ENCODE measurements around the gene VASH2. TPM values are rescaled to one million over a fixed set of nuclear protein-coding genes. Genes with fewer than 3 reads are reported as not detected.

The VASH2 gene
- total RNA-seq, 2 donors from 2014 or later = 1.6 TPM; not detected in 1

DNA sequence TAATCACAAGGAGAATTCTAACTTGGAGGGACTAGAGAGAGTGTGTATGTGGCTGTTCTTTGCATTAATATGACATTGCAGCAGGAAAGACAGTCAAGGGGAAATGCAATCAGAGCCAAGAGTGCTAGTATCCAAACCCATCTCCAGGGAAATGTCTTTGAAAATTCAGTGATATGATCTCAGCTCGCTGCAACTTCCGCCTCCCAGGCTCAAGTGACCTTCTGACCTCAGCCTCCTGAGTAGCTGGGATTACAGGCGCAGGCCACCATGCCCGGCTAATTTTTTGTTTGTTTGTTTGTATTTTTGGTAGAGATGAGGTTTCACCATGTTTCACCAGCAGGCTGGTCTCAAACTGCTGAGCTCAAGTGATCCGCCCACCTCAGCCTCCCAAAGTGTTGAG, 16.3 kb downstream of the VASH2 start:
- WGBS, 2 donors = 76 to 84% methylated on average over 5 of the region's 5 CpGs
- no peak for DNase-seq

DNA sequence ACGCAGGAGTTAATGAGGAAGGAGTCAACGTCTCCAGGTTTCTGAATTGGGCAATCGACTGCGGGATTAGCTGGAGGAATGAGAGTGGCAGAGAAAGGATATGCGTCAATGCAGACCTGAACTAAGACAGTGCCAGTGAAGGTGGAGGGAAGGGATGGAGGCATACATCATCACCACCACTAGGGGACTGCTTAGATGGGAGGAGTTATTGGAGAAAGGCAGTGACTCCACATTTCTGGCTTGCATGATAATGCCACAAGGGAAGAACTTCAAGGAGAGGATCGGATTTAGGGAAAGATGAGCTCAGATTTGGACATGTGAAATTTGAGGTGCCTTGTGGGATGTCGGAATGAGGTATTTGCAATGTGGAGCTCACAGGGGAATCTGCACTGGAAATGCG, 17.5 kb downstream of the VASH2 start:
- no peak for TF ChIP-seq POLR2A (IDR thresholded peaks at IDR 0.05)
- peak in 6 of 7 experiments; percentile 25 to 49 (median 38) for TF ChIP-seq CTCF (IDR thresholded peaks at IDR 0.05)
- WGBS, 2 donors = 60% methylated on average over 8 of the region's 8 CpGs
- Histone ChIP-seq H3K9me3 (no peaks in the 10 kb centered on the region), H3K4me1 (no peaks in the 10 kb centered on the region), H3K36me3 (replicated peaks in 1 of 2; ENCODE audit: insufficient read depth in 1 of 2, low read depth in 2 of 2) (no peaks in the 10 kb centered on the region), H3K27me3 (no peaks in the 10 kb centered on the region), H3K4me3 (no peak overlapping the region), H3K27ac (no peak overlapping the region)
- DNase-seq = no peak
- no peak for ATAC-seq
- intact Hi-C loops (cut with DNase I) = no loop called here

More for the DNA sequence above, 16.3 kb downstream of the VASH2 start:
- Histone ChIP-seq H3K27ac (no peak overlapping the region), H3K4me1 (no peaks in the 10 kb centered on the region), H3K4me3 (no peak overlapping the region), H3K9me3 (no peaks in the 10 kb centered on the region), H3K27me3 (no peaks in the 10 kb centered on the region), H3K36me3 (replicated peaks in 1 of 2; ENCODE audit: insufficient read depth in 1 of 2, low read depth in 2 of 2) (no peaks in the 10 kb centered on the region)
- no peak for ATAC-seq
- intact Hi-C loops (cut with DNase I) = no loop called here
- TF ChIP-seq POLR2A (IDR thresholded peaks at IDR 0.05) (no peak), CTCF (IDR thresholded peaks at IDR 0.05) (no peak)

DNA sequence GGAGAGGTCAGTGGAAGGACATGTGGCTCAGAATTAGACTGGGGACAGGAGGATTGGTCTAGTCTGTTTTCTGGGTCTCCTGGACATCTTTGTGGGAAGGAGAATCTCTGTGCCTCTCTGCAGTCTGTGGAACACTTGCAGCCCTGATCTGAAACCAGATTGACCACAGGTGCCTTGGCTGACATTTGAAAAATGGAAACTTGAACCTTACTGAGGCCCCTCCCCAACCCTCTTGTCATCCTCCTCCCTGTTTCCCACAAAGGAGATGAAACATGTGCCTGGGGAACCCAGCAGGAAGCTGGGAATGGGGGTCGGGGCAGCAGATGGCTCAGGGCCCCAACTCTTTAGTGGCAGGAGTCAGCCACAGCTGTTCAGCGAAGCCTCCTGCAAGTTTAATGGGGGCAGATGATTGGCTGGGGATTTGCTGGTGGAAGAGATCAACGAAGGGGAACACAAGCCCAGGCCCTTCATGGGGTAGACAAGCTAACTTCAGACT, 18.1 kb downstream of the VASH2 start:
- Histone ChIP-seq H3K27me3 (no peaks in the 10 kb centered on the region), H3K4me3 (no peak overlapping the region), H3K27ac (no peak overlapping the region), H3K36me3 (replicated peaks in 1 of 2; ENCODE audit: insufficient read depth in 1 of 2, low read depth in 2 of 2) (no peaks in the 10 kb centered on the region), H3K4me1 (no peaks in the 10 kb centered on the region), H3K9me3 (no peaks in the 10 kb centered on the region)
- no peak for DNase-seq
- WGBS, 2 donors = 54 to 66% methylated on average over 3 of the region's 3 CpGs
- intact Hi-C loops (cut with DNase I) = no loop called here
- no peak for ATAC-seq
- TF ChIP-seq CTCF (IDR thresholded peaks at IDR 0.05) = no peak
- TF ChIP-seq POLR2A (IDR thresholded peaks at IDR 0.05) = no peak

GRCh38 chr1:212970085-212970484, 19.7 kb downstream of the VASH2 start:
- intact Hi-C loops (cut with DNase I) = no loop called here
- ATAC-seq = no peak

More at GRCh38 chr1:212970085-212970484, 19.7 kb downstream of the VASH2 start:
- WGBS, 2 donors = 75 to 82% methylated on average over 4 of the region's 4 CpGs
- Histone ChIP-seq H3K4me3 (no peak overlapping the region), H3K27ac (no peak overlapping the region), H3K36me3 (replicated peaks in 1 of 2; ENCODE audit: insufficient read depth in 1 of 2, low read depth in 2 of 2) (no peaks in the 10 kb centered on the region), H3K9me3 (no peaks in the 10 kb centered on the region), H3K4me1 (no peaks in the 10 kb centered on the region), H3K27me3 (no peaks in the 10 kb centered on the region)
- TF ChIP-seq CTCF (IDR thresholded peaks at IDR 0.05) (no peak), POLR2A (IDR thresholded peaks at IDR 0.05) (no peak)
- DNase-seq = no peak
